ENCODE measurements around the gene C5. TPM values are rescaled to one million over a fixed set of nuclear protein-coding genes. Genes with fewer than 3 reads are reported as not detected.

C5 gene
- total RNA-seq, 2 donors from 2014 or later: 1.5 to 1.6 TPM

GRCh38 chr9:120928015-120928482 is 122.0 kb downstream of the C5 start:
- H3K36me3 ChIP-seq: no peaks in the 10 kb centered on the region
- no peak for TF ChIP-seq CTCF (IDR thresholded peaks at IDR 0.05)
- DNase-seq: no peak
- H3K27me3 ChIP-seq: no peaks in the 10 kb centered on the region
- peak overlapping the region; percentile 70 for H3K4me3 ChIP-seq
- H3K9ac ChIP-seq (ENCODE audit: low read depth in 2 of 2, low read length in 2 of 2): peak overlapping the region; percentile 79 to 91
- H3K4me1 ChIP-seq: no peaks in the 10 kb centered on the region
- H3K9me3 ChIP-seq: no peaks in the 10 kb centered on the region
- intact Hi-C loops (cut with DNase I): loop anchor here (5.0 kb wide), 1 partner anchor 51 kb away; the partner anchor contains the start of gene PHF19
- peak overlapping the region; percentile 78 for H3K27ac ChIP-seq

- intact Hi-C loops (cut with DNase I): loop anchor here (5.0 kb wide), 1 partner anchor 50 kb away; the partner anchor contains the start of gene PHF19
- no peak overlapping the region for H3K4me3 ChIP-seq
- TF ChIP-seq CTCF (IDR thresholded peaks at IDR 0.05): no peak
- no peaks in the 10 kb centered on the region for H3K4me1 ChIP-seq
- no peak for DNase-seq
- no peaks in the 10 kb centered on the region for H3K36me3 ChIP-seq
- no peaks in the 10 kb centered on the region for H3K27me3 ChIP-seq
- H3K9ac ChIP-seq (ENCODE audit: low read depth in 2 of 2, low read length in 2 of 2): peak overlapping the region in 1 of 2 donors; percentile 79
- no peaks in the 10 kb centered on the region for H3K9me3 ChIP-seq
- peak overlapping the region; percentile 78 for H3K27ac ChIP-seq
Observed at GRCh38 chr9:120927269-120928014, 122.6 kb downstream of the C5 start.

GRCh38 chr9:120926397-120926928 is 123.6 kb downstream of the C5 start, which contains the start of gene TRAF1:
TSS of gene TRAF1 (minus strand) at chr9:120926796. CDS start at chr9:120926075, 721 bp downstream.
- intact Hi-C loops (cut with DNase I): loop anchor here (5.0 kb wide), 1 partner anchor 49 kb away; the partner anchor contains the start of gene PHF19
- no peaks in the 10 kb centered on the region for H3K4me1 ChIP-seq

GRCh38 chr9:120925535-120926396 is 124.3 kb downstream of the C5 start:
- Histone ChIP-seq H3K27me3 (no peaks in the 10 kb centered on the region), H3K27ac (peak overlapping the region; percentile 60), H3K4me1 (no peaks in the 10 kb centered on the region), H3K9me3 (no peaks in the 10 kb centered on the region), H3K36me3 (no peaks in the 10 kb centered on the region), H3K9ac (ENCODE audit: low read depth in 2 of 2, low read length in 2 of 2) (peak overlapping the region; percentile 0 to 40), H3K4me3 (peak overlapping the region; percentile 8)
- intact Hi-C loops (cut with DNase I): loop anchor here (5.0 kb wide), 1 partner anchor 48 kb away; the partner anchor contains the start of gene PHF19
- TF ChIP-seq CTCF (IDR thresholded peaks at IDR 0.05): no peak
- DNase-seq: no peak

More at GRCh38 chr9:120926397-120926928, 123.6 kb downstream of the C5 start, which contains the start of gene TRAF1:
- Histone ChIP-seq H3K9ac (ENCODE audit: low read depth in 2 of 2, low read length in 2 of 2) (peak within 1 kb of the TSS; percentile 40 to 79), H3K27me3 (no peaks in the 10 kb centered on the region), H3K4me3 (peak within 1 kb of the TSS; percentile 8), H3K9me3 (no peaks in the 10 kb centered on the region), H3K27ac (peak within 1 kb of the TSS; percentile 78), H3K36me3 (no peaks in the 10 kb centered on the region)
- no peak for TF ChIP-seq CTCF (IDR thresholded peaks at IDR 0.05)
- no peak for DNase-seq
